CD4-positive, CD25-positive, alpha-beta regulatory T cell (primary cell): ENCODE results near the gene SSBP3. TPM values are rescaled to one million over a fixed set of nuclear protein-coding genes. Genes with fewer than 3 reads are reported as not detected.

Experiments used
- ATAC-seq, 2 donors: fragments of 150-1000 bp; cut with Tn5 transposase; one replicate each; pipeline ENCODE4 v1.10.0; 2021; ENCODE audit warnings: low read depth in 2 of 2, moderate number of reproducible peaks in 2 of 2, moderate library complexity in 1 of 2
- DNase-seq, 3 donors: peaks; one replicate each; pipeline versions ENCODE4 v3.0.0 to v3.0.0-alpha.2; 2012 to 2022; ENCODE audit warnings: mixed read lengths in 1 of 3
- H3K27ac ChIP-seq: one replicate; pipeline ENCODE4 v1.7.0; 2013; ENCODE audit warnings: mild to moderate bottlenecking, low read length; ENCODE audit not compliant: insufficient read depth, poor library complexity, severe bottlenecking
- H3K27me3 ChIP-seq: one replicate; pipeline ENCODE4 v1.7.0; 2013; ENCODE audit warnings: low read length; ENCODE audit not compliant: control insufficient read depth, insufficient read depth
- H3K36me3 ChIP-seq: one replicate; pipeline ENCODE4 v1.7.0; 2013; ENCODE audit warnings: mild to moderate bottlenecking, low read length, moderate library complexity; ENCODE audit not compliant: control insufficient read depth, insufficient read depth
- H3K4me1 ChIP-seq: 2 replicates; pipeline ENCODE4 v1.7.0; 2013; ENCODE audit warnings: mild to moderate bottlenecking, low read length; ENCODE audit not compliant: insufficient read depth, control insufficient read depth, poor library complexity, severe bottlenecking
- H3K4me3 ChIP-seq: one replicate; pipeline ENCODE4 v1.7.0; 2013; ENCODE audit warnings: low read depth, mild to moderate bottlenecking, low read length, moderate library complexity
- H3K9me3 ChIP-seq, 2 experiments: 1 replicate in 1 of 2; 2 replicates in 1 of 2; pipeline ENCODE4 v1.7.0; 2013; ENCODE audit warnings: low read length in 2 of 2, mild to moderate bottlenecking in 1 of 2, moderate library complexity in 1 of 2; ENCODE audit not compliant: control insufficient read depth in 2 of 2
- H3K27ac Mint-ChIP-seq, 3 donors: one replicate each; pipeline ENCODE4 v1.8.0; 2020 to 2022; ENCODE audit warnings: mild to moderate bottlenecking in 3 of 3, mixed read lengths in 3 of 3, moderate library complexity in 2 of 3
- H3K27me3 Mint-ChIP-seq: one replicate; pipeline ENCODE4 v1.8.0; 2022; ENCODE audit warnings: mild to moderate bottlenecking, mixed read lengths
- H3K36me3 Mint-ChIP-seq: one replicate; pipeline ENCODE4 v1.8.0; 2020; ENCODE audit warnings: mixed read lengths
- H3K4me1 Mint-ChIP-seq, 4 donors: one replicate each; pipeline ENCODE4 v1.8.0; 2020 to 2022; ENCODE audit warnings: mixed read lengths in 4 of 4, mild to moderate bottlenecking in 1 of 4
- H3K4me3 Mint-ChIP-seq, 4 donors: one replicate each; pipeline ENCODE4 v1.8.0; 2020 to 2022; ENCODE audit warnings: mild to moderate bottlenecking in 4 of 4, mixed read lengths in 4 of 4, moderate library complexity in 3 of 4
- H3K9me3 Mint-ChIP-seq, 7 donors: one replicate each; pipeline ENCODE4 v1.8.0; 2020 to 2022; ENCODE audit warnings: mixed read lengths in 7 of 7, mild to moderate bottlenecking in 3 of 7, moderate library complexity in 2 of 7
- polyA plus RNA-seq, 4 donors: library from polyadenylated mRNA; unstranded; fragments of 300-500 nt; fragmentation: Illumina TruSeq; gene quantifications; one replicate each; pipeline ENCODE4 v1.2.3, GENCODE V29; 2021
- total RNA-seq: library from RNA; stranded (reverse); gene quantifications from one replicate; pipeline ENCODE4 v1.2.3, GENCODE V29; 2022

The SSBP3 gene
- total and polyA plus RNA-seq, 5 donors from 2014 or later = 5.4 to 30.6 (median 7.2) TPM

DNA sequence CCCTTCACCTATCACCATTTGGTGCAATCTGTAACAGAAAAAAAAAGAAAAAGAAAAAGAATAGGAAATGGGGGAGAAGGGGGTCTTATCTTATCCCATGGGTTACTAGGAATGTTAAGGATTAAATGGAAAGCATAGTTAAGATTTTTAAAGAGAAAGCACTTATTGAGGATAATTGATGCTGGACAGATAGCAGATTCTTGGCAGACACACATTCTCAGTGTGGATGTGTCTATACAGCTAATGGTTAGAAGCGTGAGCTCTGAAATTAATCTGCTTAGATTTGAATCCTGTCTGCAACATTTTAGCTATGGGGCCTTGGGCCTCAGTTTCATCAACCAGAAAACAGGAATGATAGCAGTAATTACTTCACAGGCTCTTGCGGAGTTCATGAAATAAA, 67.1 kb downstream of the SSBP3 start:
- Mint-ChIP-seq H3K27ac (peak overlapping the region in 2 of 3 donors; percentile 26 to 62), H3K36me3 (peaks cover 28% of the 10 kb centered on the region), H3K4me3 (no peak overlapping the region), H3K27me3 (no peaks in the 10 kb centered on the region), H3K4me1 (peaks cover 0 to 65% (median 26%) of the 10 kb centered on the region in 4 donors), H3K9me3 (no peaks in the 10 kb centered on the region)
- H3K27ac ChIP-seq = no peak overlapping the region
- H3K36me3 ChIP-seq = peaks cover 3% of the 10 kb centered on the region
- H3K27me3 ChIP-seq = no peaks in the 10 kb centered on the region
- H3K4me3 ChIP-seq = no peak overlapping the region
- no peaks in the 10 kb centered on the region for H3K9me3 ChIP-seq
- ATAC-seq (no peak), DNase-seq (no peak)
- peaks cover 7% of the 10 kb centered on the region for H3K4me1 ChIP-seq

DNA sequence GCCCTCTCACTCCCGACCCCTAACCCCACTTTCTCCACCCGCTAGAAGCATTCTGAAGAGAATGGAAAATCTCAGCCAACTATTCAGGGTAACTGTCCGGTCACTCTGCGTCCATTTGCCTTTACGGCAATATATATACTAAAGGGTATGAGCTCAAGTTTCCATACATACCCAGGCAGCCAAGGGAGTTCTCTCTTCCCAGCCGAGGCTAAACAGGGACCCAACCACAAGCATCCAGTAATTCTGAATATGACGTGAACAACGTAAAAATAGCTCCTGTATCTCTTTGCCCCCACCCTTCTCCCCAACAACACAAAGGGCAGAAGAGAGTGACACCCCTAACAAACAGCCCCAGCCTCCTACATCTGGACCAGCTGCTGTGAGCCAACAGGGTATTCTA, 67.7 kb downstream of the SSBP3 start:
- Histone ChIP-seq H3K27ac (no peak overlapping the region), H3K27me3 (no peaks in the 10 kb centered on the region), H3K36me3 (peaks cover 3% of the 10 kb centered on the region), H3K9me3 (no peaks in the 10 kb centered on the region), H3K4me3 (no peak overlapping the region), H3K4me1 (peaks cover 7% of the 10 kb centered on the region)
- ATAC-seq (no peak), DNase-seq (no peak)
- Mint-ChIP-seq H3K9me3 (no peaks in the 10 kb centered on the region), H3K4me3 (no peak overlapping the region), H3K36me3 (peaks cover 23% of the 10 kb centered on the region), H3K27ac (peak overlapping the region in 2 of 3 donors; percentile 64 to 78), H3K27me3 (no peaks in the 10 kb centered on the region), H3K4me1 (peaks cover 0 to 63% (median 23%) of the 10 kb centered on the region in 4 donors)

DNA sequence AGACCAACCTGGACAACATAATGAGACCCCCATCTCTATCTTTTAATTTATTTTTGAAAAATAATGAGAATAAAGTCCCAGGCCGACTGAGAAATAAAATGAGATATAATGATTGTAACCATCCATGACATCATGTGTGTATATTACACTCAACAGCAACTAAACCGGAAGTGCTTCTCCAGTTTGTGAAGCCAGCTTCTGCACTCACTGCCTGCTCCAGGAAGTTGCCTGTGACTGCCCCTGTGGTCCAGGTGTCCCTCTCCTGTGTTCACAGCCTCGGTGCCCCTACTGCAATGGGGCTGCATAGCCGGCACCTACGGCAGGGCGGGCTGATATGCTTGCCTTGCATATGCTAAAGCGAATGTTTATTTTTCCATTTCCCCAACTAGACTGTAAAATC, 68.3 kb downstream of the SSBP3 start:
- peak in 1 of 3 donors; percentile 54 for DNase-seq
- H3K36me3 ChIP-seq = peaks cover 3% of the 10 kb centered on the region
- H3K27ac ChIP-seq = no peak overlapping the region
- H3K27me3 Mint-ChIP-seq = no peaks in the 10 kb centered on the region
- H3K4me1 ChIP-seq = peaks cover 7% of the 10 kb centered on the region
- no peak overlapping the region for H3K4me3 ChIP-seq
- H3K4me3 Mint-ChIP-seq = peak overlapping the region in 1 of 4 donors; percentile 19
- peaks cover 18% of the 10 kb centered on the region for H3K36me3 Mint-ChIP-seq
- H3K9me3 ChIP-seq = no peaks in the 10 kb centered on the region
- H3K4me1 Mint-ChIP-seq = peaks cover 0 to 64% (median 23%) of the 10 kb centered on the region in 4 donors
- H3K9me3 Mint-ChIP-seq = no peaks in the 10 kb centered on the region
- no peaks in the 10 kb centered on the region for H3K27me3 ChIP-seq
- peak overlapping the region in 2 of 3 donors; percentile 69 to 78 for H3K27ac Mint-ChIP-seq
- no peak for ATAC-seq

DNA sequence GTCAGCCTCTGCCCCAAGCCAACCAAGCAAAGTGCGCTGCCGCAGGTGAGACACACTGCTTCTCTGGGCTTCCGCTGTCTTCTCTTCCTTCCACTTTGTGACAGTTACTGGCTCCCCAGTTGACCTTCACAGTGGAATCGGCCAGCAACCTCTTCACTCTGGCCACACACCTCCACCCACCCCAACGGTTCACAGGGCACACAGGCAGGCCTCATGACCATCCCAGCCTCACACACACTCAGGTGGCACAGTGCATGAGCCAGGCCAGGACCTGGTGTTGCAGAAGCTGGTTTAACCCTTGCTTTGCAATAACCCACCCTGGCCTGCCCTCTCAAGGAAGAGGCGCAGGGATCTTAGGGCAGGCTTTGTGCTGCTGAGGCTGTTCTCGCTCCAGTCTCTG, 69.2 kb downstream of the SSBP3 start:
- ATAC-seq = no peak
- Histone ChIP-seq H3K4me1 (peaks cover 9% of the 10 kb centered on the region), H3K36me3 (peaks cover 3% of the 10 kb centered on the region), H3K27me3 (no peaks in the 10 kb centered on the region), H3K27ac (no peak overlapping the region), H3K4me3 (no peak overlapping the region), H3K9me3 (no peaks in the 10 kb centered on the region)
- peaks cover 0 to 70% (median 24%) of the 10 kb centered on the region in 4 donors for H3K4me1 Mint-ChIP-seq
- no peaks in the 10 kb centered on the region for H3K9me3 Mint-ChIP-seq
- no peak overlapping the region for H3K27ac Mint-ChIP-seq
- H3K27me3 Mint-ChIP-seq = no peaks in the 10 kb centered on the region
- H3K4me3 Mint-ChIP-seq = no peak overlapping the region
- no peak for DNase-seq
- peaks cover 18% of the 10 kb centered on the region for H3K36me3 Mint-ChIP-seq

DNA sequence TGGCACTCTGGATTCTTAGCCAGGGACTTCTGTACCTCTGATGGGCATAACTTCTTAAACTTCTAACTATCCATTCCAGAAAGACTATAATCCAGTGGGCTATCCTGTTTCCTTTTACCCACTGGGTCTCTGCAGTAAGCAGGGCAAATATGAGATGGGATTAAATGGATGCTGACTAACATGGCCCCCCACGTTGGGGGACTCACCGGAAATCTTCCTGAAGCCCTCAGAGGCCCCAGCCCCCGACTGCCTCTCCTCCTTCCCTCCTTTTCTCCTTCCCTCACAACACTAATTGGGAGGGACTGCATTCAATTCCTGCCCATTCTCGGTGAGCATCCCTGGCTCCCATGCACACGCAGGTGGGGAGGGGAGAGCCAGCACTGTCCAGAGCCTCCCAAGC, 70.1 kb downstream of the SSBP3 start:
- Mint-ChIP-seq H3K4me3 (no peak overlapping the region), H3K27me3 (no peaks in the 10 kb centered on the region), H3K4me1 (peaks cover 0 to 75% (median 22%) of the 10 kb centered on the region in 4 donors), H3K36me3 (peaks cover 12% of the 10 kb centered on the region), H3K9me3 (no peaks in the 10 kb centered on the region), H3K27ac (no peak overlapping the region)
- H3K27ac ChIP-seq = no peak overlapping the region
- peaks cover 3% of the 10 kb centered on the region for H3K36me3 ChIP-seq
- ATAC-seq (no peak), DNase-seq (no peak)
- H3K9me3 ChIP-seq = no peaks in the 10 kb centered on the region
- H3K4me3 ChIP-seq = no peak overlapping the region
- H3K27me3 ChIP-seq = no peaks in the 10 kb centered on the region
- H3K4me1 ChIP-seq = peaks cover 13% of the 10 kb centered on the region

DNA sequence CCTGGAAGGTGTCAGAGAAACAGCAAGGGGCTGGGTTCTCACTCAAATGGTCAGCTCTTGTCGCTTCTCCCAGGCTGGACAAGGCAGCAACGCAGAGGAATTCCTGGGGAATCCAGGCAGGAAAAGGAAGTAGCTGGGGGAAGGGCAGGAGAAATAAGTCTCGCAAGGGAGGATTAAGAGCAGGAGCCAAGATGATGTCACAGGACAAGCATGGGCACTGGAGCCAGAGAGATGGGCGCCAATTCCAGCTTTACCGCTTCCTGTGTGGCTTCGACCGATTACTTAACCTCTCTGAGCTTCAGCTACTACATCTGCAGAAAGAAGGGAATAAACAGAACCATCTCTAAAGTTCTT, 70.5 kb downstream of the SSBP3 start:
- no peak for ATAC-seq
- H3K36me3 Mint-ChIP-seq = peaks cover 11% of the 10 kb centered on the region
- H3K9me3 ChIP-seq = no peaks in the 10 kb centered on the region
- no peak for DNase-seq
- peaks cover 3% of the 10 kb centered on the region for H3K36me3 ChIP-seq
- no peak overlapping the region for H3K27ac Mint-ChIP-seq
- H3K9me3 Mint-ChIP-seq = no peaks in the 10 kb centered on the region
- no peaks in the 10 kb centered on the region for H3K27me3 Mint-ChIP-seq
- H3K4me3 Mint-ChIP-seq = no peak overlapping the region
- H3K4me3 ChIP-seq = no peak overlapping the region
- H3K4me1 Mint-ChIP-seq = peaks cover 0 to 75% (median 25%) of the 10 kb centered on the region in 4 donors
- H3K27me3 ChIP-seq = no peaks in the 10 kb centered on the region
- H3K27ac ChIP-seq = no peak overlapping the region
- peaks cover 13% of the 10 kb centered on the region for H3K4me1 ChIP-seq

DNA sequence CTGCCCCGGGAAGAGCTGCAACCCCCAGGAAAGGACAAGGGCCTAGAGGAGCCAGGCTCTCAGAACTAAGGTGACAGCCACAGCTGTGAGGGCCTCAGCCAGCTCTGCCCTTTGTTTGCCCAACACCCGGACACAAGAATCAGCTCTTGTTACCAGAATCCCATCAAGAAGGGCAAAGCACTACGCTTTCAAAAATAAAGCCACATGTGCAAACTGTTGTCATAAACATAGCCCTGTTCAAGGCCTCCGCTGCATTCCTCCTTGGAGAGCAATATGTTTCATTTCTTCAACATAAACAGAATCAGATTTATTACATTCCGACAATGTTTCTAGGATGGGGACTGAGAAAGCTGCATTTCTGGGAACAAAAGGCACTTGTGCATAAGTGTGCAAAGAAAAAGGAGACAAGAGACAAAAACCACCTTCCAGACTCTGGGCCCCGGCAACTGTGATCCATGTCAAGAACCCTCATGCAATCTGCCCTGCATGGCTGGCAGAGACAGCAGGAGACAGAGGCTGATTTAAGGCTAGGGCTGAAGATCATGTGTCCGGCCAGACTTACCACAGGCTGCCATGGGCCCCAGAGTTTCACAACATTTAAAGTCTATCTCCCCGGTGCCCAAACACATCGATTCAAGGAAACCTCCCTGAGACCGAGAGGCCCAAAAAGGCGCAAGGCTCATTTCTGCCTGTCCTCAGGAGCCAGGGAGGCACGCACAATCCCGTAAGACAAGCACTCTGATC, 71.0 kb downstream of the SSBP3 start:
- Mint-ChIP-seq H3K9me3 (no peaks in the 10 kb centered on the region), H3K4me3 (no peak overlapping the region), H3K27ac (peak overlapping the region in 1 of 3 donors; percentile 20), H3K4me1 (peaks cover 0 to 81% (median 30%) of the 10 kb centered on the region in 4 donors), H3K27me3 (no peaks in the 10 kb centered on the region), H3K36me3 (peaks cover 11% of the 10 kb centered on the region)
- no peaks in the 10 kb centered on the region for H3K9me3 ChIP-seq
- ATAC-seq = no peak
- no peak overlapping the region for H3K27ac ChIP-seq
- H3K27me3 ChIP-seq = no peaks in the 10 kb centered on the region
- no peak for DNase-seq
- no peak overlapping the region for H3K4me3 ChIP-seq
- H3K4me1 ChIP-seq = peaks cover 13% of the 10 kb centered on the region
- H3K36me3 ChIP-seq = peaks cover 3% of the 10 kb centered on the region
